Measurements from ENCODE around the gene CX3CL1. TPM values are rescaled to one million over a fixed set of nuclear protein-coding genes. Genes with fewer than 3 reads are reported as not detected.
"Not testable (repeated sequence)": the region's sequence is repeated elsewhere in the genome, so short reads cannot be mapped to it uniquely, and the experiment has no call there.

The CX3CL1 gene
- total and polyA plus RNA-seq, 8 donors: 8.6 to 27.8 (median 11.2) TPM

- no peak for ATAC-seq
- H3K27me3 ChIP-seq: no peaks in the 10 kb centered on the region
- TF ChIP-seq, protein P1, sequence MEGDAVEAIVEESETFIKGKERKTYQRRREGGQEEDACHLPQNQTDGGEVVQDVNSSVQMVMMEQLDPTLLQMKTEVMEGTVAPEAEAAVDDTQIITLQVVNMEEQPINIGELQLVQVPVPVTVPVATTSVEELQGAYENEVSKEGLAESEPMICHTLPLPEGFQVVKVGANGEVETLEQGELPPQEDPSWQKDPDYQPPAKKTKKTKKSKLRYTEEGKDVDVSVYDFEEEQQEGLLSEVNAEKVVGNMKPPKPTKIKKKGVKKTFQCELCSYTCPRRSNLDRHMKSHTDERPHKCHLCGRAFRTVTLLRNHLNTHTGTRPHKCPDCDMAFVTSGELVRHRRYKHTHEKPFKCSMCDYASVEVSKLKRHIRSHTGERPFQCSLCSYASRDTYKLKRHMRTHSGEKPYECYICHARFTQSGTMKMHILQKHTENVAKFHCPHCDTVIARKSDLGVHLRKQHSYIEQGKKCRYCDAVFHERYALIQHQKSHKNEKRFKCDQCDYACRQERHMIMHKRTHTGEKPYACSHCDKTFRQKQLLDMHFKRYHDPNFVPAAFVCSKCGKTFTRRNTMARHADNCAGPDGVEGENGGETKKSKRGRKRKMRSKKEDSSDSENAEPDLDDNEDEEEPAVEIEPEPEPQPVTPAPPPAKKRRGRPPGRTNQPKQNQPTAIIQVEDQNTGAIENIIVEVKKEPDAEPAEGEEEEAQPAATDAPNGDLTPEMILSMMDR (IDR thresholded peaks at IDR 0.05): no peak
- DNase-seq: no peak
- intact Hi-C loops (cut with DNase I): no loop called here
- H3K36me3 ChIP-seq: no peaks in the 10 kb centered on the region
- H3K27ac ChIP-seq: no peak overlapping the region
- H3K4me3 ChIP-seq: no peak overlapping the region
- H3K9me3 ChIP-seq: no peaks in the 10 kb centered on the region
- peaks cover 7 to 27% of the 10 kb centered on the region in 2 donors for H3K4me1 ChIP-seq
Observed at GRCh38 chr16:57343221-57343620, 29.1 kb upstream of the CX3CL1 start.

DNA sequence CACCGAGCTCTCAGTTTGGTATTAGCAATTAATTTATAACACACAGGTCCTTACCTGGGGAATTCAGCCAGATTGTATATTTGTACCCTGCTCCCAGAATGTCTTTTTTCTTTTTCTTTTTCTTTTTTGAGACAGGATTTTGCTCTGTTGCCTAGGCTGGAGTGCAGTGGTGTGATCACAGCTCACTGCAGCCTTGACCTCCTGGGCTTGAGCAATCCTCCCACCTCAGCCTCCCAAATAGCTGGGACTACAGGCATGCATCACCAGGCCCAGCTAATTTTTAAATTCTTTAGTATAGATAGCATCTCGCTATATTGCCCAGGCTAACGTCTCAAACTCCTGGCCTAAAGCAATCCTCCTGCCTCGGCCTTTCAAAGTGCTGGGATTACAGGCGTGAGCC is 28.2 kb upstream of the CX3CL1 start:
- H3K27me3 ChIP-seq; ATAC-seq; H3K9me3 ChIP-seq; intact Hi-C loops (cut with DNase I); H3K36me3 ChIP-seq; DNase-seq; H3K4me3 ChIP-seq; H3K27ac ChIP-seq: not testable (repeated sequence)
- peaks cover 7 to 27% of the 10 kb centered on the region in 2 donors for H3K4me1 ChIP-seq

DNA sequence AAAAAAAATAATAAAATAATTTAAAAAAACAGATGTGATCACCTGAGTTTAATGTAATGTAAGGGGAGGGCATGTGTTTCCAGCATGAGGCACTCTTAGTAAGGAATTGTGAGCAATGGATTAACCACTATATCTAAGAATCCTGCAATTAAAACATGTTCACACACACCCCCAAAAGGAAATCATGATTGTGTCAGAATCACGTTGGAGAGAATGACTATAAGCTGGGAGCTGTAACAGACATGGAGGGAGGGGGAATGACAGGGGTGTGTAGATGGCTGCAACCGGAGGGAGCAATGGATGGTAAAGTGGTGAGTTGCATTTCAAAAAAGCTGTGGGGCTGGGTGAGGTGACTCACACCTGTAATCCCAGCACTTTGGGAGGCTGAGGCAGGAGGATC is 27.3 kb upstream of the CX3CL1 start:
- Histone ChIP-seq H3K36me3 (no peaks in the 10 kb centered on the region), H3K27ac (no peak overlapping the region), H3K4me1 (peaks cover 7 to 21% of the 10 kb centered on the region in 2 donors), H3K27me3 (no peaks in the 10 kb centered on the region), H3K4me3 (no peak overlapping the region), H3K9me3 (no peaks in the 10 kb centered on the region)
- DNase-seq (no peak), ATAC-seq (no peak)
- TF ChIP-seq, protein P1 (IDR thresholded peaks at IDR 0.05): no peak
- intact Hi-C loops (cut with DNase I): no loop called here

- TF ChIP-seq, protein P1 (IDR thresholded peaks at IDR 0.05): no peak
- intact Hi-C loops (cut with DNase I): no loop called here
- H3K4me3 ChIP-seq: no peak overlapping the region
- peaks cover 6 to 14% of the 10 kb centered on the region in 2 donors for H3K4me1 ChIP-seq
- H3K9me3 ChIP-seq: no peaks in the 10 kb centered on the region
- ATAC-seq: no peak
- no peak for DNase-seq
- H3K27ac ChIP-seq: no peak overlapping the region
- no peaks in the 10 kb centered on the region for H3K27me3 ChIP-seq
- H3K36me3 ChIP-seq: no peaks in the 10 kb centered on the region
Observed at GRCh38 chr16:57345666-57346204, 26.6 kb upstream of the CX3CL1 start.

DNA sequence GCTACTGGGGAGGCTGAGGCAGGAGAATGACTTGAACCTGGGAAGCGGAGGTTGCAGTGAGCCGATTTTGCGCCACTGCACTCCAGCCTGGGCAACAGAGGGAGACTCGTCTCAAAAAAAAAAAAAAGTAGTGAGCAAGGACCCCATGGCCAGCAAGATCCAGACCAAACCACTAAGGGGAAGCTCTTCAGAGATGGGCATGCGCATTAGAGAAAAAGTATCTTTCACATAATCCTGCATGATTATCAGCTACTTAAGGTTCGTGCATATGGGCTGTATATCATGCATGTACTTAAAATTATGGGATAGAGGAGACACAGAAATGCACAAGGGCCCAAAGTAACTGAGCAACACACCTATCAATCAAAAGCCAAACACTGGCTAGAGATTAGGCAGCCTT is 24.4 kb upstream of the CX3CL1 start:
- intact Hi-C loops (cut with DNase I): no loop called here
- no peak for ATAC-seq
- H3K4me1 ChIP-seq: no peaks in the 10 kb centered on the region
- H3K27ac ChIP-seq: no peak overlapping the region
- no peaks in the 10 kb centered on the region for H3K36me3 ChIP-seq
- DNase-seq: no peak
- no peaks in the 10 kb centered on the region for H3K9me3 ChIP-seq
- TF ChIP-seq, protein P1 (IDR thresholded peaks at IDR 0.05): no peak
- no peak overlapping the region for H3K4me3 ChIP-seq
- H3K27me3 ChIP-seq: no peaks in the 10 kb centered on the region

- no peaks in the 10 kb centered on the region for H3K4me1 ChIP-seq
Observed at GRCh38 chr16:57348327-57348726, 24.0 kb upstream of the CX3CL1 start.

More at GRCh38 chr16:57348327-57348726, 24.0 kb upstream of the CX3CL1 start:
- no peak for ATAC-seq
- TF ChIP-seq, protein P1 (IDR thresholded peaks at IDR 0.05): no peak
- Histone ChIP-seq H3K36me3 (no peaks in the 10 kb centered on the region), H3K27ac (no peak overlapping the region), H3K9me3 (no peaks in the 10 kb centered on the region), H3K27me3 (no peaks in the 10 kb centered on the region), H3K4me3 (no peak overlapping the region)
- intact Hi-C loops (cut with DNase I): no loop called here
- DNase-seq: no peak
